Measurements from ENCODE around the gene FGD3.
"Not testable (repeated sequence)": the region's sequence is repeated elsewhere in the genome, so short reads cannot be mapped to it uniquely, and the experiment has no call there.

The FGD3 gene

DNA sequence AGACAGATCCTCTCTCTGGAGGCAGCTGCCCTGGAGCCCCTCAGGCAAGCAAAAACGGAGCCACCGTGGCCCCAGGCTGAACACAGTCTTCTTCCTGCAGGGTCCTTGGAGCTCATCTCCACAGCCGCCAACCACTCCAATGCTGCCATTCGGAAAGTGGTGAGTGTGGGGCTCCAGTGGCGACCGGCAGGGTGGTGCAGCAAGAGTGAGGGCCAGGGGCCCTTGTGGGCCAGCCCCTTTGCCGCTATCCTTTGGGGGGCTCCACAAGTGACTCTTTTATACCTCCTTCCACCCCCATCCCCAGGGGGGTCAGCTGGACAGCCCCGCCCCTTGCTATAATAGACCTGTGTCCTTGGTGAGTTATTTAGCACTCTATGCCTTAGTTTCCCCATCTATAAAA lies 63.8 kb downstream of the FGD3 start:
- DNase-seq = no peak

DNA sequence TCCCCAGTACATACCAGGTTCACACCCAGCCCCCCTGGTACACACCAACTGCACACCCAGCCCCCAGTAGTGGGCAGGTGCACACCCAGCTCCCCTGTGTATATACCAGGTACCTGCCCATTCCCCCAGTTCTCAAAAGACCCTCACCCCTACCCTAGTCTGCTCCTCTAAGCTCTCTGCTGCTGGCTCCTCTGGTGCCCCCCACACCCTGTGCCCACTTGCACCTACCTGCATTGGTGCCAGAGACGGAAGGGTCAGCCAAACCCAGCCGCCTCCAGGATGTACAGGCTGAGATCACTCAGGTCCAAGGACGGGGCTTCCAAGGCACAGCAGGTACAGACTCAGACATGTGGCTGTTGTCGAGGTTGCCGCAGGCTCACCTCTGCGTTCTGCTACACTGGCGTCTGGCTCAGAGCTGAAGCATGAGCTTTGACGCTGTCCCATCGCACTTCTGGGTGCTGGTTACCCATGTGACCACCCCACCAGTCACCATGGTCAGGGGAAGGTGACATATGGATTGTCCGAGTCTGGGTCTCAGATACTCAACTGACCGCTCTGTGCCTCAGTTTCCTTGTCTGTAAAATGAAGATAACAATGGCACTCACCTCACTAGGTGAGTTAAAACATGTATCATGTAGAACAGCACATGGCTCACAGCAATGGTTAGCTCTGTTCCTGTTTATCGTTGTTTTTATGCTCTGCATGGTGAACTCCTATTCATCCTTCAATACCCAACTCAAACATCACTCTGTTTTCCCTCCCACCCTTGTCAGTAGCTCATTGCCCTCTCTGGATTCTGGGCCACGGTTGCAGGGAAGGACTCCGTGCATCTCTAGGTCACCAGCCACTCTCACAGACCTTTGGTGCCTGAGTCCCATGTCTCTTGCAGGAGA lies 65.9 kb downstream of the FGD3 start:
- no peak for DNase-seq

DNA sequence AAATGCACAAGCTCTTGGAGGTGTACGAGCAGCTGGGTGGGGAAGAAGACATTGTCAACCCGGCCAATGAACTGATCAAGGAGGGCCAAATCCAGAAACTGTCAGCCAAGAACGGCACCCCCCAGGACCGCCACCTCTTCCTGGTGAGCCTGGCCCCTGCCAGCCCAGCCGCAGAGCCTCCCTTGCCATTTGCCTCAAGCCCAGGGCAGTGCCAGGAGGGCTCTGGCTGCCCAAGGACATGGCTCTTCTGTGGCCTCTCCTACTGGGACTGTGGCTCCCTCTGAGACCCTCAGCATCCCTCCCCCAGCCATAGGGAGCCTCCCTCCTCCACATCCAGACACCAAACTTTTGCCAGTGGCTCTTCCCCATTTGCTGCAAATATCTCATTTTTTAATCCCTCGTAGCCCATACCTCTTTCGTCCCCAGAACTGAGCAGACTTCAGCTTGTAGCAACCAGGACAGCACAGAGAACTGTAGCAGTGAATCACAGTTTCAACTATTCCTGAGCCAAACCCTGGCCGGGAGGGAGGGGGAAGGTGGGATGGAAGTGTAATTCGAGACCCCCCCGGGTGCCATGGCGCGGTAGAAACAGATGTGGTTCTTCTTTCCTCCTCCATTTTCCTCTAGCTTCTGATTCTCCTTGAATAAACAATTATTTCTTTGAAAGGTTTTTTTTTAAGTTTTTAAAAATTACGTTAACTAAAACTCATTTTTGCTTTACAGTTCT lies 66.7 kb downstream of the FGD3 start:
- no peak for DNase-seq

DNA sequence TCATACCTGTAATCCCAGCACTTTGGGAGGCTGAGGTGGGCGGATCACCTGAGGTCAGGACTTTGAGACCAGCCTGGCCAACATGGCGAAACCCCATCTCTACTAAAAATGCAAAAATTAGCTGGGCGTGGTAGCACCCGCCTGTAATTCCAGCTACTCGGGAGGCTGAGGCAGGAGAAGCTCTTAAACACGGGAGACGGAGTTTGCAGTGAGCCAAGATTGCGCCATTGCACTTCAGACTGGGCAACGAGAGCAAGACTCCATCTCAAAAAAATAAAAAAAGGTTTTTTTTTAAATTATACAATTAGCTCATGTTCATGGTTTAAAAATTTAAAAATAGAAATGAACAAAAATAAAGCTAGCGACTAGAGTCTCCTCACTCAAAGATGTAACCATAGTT lies 67.9 kb downstream of the FGD3 start:
- not testable (repeated sequence) for DNase-seq

DNA sequence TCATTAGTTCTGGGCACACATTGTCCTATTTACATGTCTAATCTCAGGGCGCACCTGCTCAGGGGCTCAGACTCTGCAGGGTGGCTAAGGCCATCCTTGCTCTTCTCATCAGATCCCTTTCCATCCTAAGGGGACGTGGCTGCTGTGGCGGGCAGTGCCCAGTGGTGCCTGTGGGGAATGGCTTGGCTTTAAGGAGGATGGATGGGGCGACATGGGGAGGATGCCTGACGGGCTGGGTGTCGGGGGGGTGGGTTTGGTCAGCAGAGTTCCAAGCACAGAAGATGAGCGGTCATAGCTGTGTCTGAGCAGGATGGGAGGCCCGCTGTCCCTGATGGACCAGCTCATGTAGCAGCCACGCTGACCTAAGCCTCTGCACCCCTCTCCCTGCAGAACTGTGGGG lies 70.3 kb downstream of the FGD3 start:
- no peak for DNase-seq

DNA sequence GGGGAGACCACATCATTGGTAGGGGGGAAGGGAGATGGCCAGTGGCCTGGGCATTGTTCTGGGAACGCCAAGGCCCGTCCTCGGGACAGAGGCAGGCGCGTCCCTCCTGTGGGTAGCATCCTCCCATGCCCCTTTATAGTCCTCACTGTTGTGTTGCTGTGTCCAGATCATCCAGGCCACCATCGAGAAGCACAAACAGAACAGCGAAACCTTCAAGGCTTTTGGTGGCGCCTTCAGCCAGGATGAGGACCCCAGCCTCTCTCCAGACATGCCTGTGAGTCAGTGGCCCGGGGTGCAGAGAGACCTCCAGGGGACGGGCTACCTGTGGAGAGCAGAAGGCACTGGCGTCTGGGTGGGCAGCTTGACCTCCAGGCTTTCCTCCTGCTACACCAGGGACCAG lies 72.8 kb downstream of the FGD3 start:
- no peak for DNase-seq

DNA sequence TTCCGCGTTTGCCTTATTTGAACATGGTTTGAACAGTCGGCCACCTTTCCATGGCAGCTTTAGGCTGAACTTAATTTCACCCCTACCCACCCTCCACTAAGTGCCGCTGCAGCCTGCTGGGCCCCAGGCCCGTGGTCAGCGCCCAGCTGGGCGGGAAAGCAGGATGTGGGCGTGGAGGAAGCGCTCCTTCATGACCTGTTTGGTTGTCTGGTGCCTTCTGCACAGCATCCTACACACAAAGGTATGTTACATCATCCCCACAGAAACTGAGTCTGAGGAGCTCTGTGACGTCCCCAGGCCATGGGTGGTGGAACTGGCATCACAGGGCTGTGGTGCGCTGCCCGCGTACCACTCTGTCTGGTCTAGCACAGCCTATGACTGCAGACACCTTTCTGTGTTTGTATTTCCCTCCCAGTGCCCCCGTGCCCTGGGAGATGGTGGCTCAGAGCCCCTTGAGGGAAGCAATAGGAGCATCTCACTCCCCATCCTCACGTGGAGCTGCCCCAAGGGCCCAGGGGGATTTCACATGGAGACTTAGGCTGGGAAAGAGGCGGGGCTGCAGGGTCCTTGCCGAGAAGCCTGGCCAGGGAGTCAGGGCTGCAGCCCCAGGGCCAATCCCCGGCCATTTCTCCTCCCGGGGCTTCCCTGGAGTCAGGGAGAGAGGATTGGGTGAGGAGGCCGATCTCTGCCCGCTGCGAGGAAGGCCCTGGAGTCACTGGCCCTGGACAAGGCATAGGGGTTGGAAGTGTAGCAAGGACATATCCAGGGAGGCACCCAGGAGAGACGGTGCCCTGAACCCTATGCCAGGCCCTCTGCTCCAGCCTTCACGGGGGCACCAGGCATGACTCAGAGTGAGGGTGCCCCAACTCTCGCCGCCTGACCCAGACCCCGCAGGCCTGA lies 73.7 kb downstream of the FGD3 start:
- DNase-seq = no peak

DNA sequence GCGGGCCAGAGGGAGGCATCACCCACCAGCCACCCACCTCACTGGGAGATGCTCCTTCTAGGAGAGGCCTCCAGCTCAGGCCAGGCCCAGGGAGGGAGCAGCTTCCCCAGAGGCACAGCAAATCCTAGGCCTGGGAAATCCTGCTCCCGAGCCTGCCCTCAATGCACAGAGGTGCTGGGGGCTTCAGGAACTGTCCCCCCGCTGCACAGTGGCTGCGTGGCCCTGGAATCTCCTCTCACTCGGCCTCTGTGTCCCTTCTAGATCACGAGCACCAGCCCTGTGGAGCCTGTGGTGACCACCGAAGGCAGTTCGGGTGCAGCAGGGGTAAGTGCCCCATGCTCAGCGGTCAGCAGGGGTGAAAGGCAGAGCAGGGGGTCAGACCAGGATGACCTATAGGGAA lies 74.7 kb downstream of the FGD3 start:
- DNase-seq = no peak

DNA sequence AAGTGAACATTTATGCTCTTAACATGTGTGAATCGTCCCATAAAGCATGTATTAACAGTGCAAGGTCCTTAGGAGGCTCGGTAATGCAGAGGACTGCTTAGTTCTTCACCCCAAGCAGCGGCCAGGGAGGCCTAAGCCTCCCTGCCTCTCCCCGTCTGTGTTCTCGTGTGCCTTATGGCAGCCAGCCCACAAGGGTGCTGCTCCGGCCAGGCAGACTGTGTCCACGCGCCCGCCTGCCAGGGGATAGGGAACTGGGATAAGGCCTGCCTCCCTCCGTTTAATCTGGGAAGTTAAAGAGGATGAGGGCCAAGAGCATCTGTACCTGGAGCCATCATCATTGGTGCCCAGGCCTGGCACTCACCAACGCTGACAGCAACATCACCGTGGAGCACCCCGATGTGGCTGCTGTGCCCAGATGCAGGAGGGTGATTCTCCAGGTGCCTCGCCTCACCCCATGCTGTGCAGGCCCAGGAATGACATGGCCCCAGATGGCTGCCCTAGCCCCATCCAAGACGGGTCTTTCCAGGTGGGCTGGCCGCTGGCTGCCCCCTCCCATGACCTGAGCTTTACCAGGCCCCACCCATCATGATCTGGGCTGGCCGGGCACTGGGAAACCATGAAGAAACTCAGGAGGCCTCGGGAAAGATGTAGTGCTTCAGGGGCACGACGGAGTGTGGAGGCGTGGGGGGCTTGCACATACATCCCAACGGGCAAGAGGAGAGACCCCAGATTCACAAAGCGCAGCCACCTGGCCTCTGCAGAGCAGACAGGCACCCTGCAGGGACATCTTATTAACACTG lies 75.6 kb downstream of the FGD3 start:
- no peak for DNase-seq

DNA sequence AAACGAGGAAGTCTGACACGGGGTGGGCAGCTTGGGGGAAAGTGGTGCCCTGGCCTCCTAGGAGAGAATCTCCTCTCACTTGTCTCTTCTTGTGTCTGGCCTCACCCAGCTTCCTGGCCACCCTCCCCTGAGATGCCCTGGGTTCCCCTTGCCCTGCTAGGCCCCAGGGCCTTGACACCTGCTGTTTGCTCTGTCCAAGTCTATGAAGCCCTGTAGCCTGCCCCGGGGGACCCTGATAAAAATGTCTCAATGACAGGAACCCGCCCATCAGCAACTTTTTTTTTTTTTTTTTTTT lies 76.1 kb downstream of the FGD3 start:
- DNase-seq = no peak

DNA sequence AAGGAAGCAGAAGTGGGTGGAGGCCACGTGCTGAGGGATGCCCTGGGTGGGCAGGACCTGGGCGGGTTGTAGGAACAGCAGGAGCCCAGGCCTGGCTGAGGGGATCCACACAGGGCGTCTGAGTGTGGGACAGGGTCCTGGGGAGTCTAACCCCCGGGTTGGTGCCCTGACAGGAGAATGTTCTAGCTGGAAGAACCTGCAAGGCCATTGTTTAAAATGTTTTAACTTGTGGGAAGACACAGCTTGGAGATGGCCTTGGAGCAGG lies 77.3 kb downstream of the FGD3 start:
- no peak for DNase-seq

DNA sequence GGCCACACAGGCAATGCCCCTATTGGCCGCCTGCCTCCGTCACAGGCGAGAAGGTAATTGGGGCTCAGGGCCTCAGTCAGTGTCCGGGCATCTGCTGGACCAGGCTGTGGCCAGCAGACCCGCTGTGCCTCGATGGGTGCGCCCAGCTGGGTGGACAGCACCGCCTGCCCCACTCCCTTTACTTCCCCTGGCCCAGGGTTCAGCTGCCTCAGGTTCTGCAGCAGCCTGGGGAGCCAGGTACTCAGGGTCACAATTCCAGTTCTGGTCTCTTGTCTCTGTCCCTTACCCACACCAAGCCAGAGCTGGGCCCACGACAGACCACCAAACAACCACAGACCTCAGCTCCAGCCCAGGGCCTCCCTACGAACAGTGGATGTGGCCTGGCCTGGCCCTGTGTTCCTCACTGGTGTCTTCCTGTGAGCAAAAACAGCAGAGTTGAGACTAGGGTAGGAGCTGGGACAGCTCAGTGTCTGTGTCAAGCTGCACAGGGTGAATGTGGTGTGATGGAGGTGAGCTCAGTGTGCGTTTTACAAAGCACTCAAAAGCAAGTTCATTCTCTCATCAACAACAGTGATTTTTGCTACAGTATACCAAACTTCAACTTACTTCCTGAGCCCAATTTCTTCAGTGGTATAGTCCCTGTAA lies 77.8 kb downstream of the FGD3 start:
- no peak for DNase-seq

DNA sequence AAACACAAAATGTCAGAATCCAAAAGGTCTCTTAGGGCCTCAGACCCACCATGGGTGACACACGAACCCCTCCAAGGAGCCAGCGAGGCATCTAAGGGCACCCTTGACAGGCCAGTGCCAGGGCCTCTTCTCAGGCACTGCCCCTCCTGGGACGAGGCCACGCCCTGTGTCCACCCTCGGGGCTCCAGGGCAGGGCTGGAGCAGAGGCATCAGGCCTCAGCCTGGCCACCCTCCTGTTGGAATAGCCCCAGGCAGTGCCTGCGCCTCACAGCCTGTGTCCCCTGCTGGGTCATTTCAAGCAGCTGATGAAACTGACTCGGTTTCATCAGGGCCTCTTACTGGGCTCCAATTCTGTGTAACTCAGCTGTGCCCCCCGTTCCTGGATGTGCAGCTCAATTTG lies 78.4 kb downstream of the FGD3 start:
- DNase-seq = no peak

DNA sequence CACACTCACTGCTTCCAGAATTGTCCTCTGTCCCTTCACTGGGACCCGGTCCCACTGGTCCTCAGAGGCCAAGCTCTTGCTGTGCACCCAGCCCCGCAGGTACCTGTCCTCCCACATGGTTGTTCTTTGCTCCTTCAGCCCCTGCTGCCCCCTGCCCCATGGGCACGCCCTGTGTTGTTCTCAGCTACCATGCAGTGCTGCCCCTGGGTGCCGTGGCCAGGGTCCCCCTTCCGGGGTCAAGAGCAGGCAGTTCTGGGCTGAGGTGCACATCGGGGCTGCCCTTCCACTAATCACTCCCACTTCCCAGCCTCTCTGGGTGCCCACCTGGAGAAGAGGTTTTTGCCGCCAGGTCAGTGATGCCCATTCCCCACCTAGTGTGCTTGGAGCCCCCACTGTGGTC lies 79.3 kb downstream of the FGD3 start:
- no peak for DNase-seq

DNA sequence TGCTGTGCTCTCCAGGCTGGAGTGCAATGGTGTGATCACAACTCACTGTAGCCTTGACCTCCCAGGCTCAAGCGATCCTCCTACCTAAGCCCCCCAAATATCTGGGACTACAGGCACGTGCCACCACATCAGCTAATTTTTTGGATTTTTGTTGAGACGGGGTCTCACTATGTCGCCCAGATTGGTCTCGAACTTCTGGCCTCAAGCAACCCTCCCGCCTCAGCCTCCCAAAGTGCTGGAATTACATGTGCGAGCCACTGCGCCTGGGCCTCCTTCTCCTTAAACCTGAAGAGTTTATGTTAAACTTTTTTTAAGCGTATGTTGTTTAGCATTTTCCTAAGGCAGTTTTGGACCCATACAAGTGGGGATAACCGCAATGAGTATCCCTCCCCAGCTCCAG lies 80.4 kb downstream of the FGD3 start:
- DNase-seq = no peak

DNA sequence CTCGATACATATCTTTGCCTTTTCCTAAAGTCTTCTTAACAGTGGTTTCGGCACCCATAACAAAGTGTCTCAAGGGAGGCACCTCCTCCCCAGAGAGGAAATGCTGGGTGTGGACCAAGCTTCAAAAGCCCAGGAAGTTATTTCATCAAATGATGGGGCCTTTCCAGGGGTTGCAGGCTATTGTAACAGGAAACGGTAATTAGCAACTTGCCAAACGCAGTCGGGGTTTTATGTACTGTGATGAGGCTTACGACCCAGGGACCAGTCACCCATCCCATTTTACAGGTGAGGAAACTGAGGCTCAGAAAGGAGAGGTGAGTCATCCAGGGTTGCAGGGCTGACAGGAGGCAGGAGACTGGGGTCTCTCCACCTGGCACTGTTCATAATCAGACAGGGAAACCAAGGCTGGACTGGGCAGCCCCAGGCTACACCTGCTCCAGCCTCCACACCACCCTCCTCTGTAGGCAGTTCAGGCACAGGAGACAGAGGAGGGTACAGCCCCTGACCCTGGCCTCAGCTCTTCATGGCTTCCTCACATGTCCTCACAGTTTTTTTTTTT lies 81.2 kb downstream of the FGD3 start:
- DNase-seq = no peak

DNA sequence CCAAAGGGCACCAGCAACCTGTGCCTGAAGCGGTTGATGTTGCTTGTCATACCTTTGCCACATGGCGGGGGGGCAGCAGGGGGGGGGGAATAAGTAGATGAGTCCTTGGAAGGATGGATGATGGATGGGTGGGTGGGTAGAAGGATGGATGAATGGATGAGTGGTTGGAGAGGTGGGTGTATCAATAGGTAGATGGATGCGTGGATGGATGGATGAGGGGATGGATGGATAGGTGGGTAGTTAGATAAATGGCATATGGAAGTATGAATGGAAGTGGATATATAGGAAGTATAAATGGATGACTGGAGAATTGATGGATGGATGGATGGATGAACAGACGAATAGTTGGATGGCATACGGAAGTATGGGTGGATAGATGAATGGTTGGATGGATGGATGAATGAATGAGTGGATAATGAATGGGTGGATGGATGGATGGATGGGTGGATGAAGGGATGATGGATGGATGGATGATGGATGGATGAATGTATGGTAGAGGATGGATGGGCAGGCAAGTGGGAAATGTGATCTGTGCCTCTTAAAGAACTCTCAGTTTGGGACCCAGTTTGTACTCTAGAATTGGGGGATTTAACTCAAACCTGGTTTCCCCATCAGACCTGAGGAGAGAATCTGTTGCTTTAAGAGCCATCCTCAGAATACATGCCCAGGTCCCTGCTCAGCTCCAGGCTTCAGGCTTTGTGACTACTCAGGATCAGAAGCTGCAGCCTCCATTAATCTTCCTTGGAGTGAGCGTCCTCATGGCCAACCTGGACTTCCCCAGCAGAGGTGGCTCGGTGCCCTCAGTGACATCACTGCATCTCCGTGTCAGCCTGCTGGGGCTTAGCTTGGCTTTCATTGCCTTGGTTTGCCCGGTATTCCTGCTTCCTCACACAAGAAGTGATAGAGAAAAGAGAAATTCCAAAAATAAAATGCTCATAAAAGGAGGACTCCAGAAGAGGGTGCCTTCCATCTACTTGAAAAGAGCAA lies 83.6 kb downstream of the FGD3 start:
- no peak for DNase-seq

DNA sequence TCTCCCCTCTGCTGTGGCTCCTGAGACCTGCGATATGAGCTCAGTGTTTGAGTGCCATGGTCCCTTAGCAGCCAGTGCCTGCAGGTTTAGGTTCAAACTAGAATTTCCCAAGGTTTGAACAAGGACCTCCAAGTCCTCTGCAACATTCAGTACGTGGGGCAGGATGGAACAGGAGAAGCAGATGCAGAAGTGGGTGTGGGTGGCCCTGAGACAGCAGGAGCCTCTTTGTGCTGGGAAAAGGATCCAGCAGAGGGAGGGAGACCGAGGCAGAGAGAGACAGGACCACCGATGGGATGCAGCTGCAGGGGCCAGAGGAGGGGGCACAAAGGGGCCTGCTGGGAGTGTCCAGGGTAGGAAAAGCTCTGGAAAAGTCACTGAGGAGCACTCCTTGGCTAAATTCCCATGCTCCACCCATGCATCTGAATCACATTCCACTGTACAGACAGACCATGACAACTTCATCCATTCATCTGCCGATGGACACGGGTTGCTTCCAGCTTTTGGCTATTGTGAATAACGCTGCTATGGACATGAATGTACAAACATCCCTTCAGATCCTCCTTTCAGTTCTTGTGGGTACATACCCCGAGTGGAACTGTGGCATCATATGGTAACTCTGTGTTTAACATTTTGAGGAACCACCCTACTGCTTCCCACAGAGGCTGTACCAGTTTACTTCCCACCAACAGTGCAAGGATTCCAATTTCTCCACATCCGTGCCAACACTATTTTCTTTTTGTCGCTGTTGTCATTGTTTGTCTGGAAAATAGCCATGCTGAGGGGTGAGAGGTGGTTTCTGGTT lies 84.5 kb downstream of the FGD3 start:
- DNase-seq = no peak

DNA sequence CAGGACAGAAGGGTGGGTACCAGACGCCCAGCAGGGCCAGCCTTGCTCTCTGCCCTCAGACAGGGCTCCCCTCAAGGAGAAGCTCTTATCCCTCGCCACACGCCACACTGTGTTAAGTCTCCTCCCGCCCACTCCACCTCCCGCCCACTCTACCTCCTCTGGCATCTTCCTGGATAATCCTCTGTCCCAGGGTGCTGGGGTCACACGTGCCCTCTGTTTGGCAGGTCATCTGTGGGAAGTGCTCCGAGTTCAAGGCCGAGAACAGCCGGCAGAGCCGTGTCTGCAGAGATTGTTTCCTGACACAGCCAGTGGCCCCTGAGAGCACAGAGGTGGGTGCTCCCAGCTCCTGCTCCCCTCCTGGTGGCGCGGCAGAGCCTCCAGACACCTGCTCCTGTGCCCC lies 85.2 kb downstream of the FGD3 start:
- no peak for DNase-seq

DNA sequence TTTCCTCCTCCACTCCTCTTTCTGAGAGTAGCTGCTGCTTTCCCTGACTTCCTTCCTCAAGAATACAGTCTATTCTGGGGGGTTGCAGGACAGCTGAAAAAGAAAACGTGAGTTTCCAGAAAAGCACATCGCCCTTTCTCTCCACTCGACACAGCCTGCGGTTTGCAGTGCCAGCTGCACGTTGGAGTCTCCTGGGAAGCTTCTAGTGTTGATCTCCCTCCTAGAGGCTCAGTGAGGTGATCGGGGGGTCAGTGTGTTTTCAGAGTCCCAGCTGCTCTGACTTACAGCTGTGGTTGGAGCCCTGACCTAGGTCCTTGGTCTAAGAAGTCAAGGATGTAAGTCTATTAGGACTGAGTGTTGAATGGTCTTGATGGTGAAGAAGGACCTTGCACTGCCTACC lies 86.2 kb downstream of the FGD3 start:
- DNase-seq = no peak
